ENCODE measurements around the gene NGF. TPM values are rescaled to one million over a fixed set of nuclear protein-coding genes. Genes with fewer than 3 reads are reported as not detected.

Gene NGF
- total RNA-seq, 1 donor, result 20.2 TPM

- peak; percentile 62 for DNase-seq (ENCODE audit: low read depth)
- no peak for TF ChIP-seq CTCF (IDR thresholded peaks at IDR 0.05; ENCODE audit: insufficient read depth, low read length)
- H3K4me3 ChIP-seq (ENCODE audit: low read depth, low read length), result no peak overlapping the region
Observed at GRCh38 chr1:115251340-115251748, 86.7 kb downstream of the NGF start.

GRCh38 chr1:115246526-115246925, 91.5 kb downstream of the NGF start:
- no peak overlapping the region for H3K4me3 ChIP-seq (ENCODE audit: low read depth, low read length)
- TF ChIP-seq CTCF (IDR thresholded peaks at IDR 0.05; ENCODE audit: insufficient read depth, low read length), result no peak
- peak; percentile 43 for DNase-seq (ENCODE audit: low read depth)

GRCh38 chr1:115245227-115245626, 92.8 kb downstream of the NGF start:
- H3K4me3 ChIP-seq (ENCODE audit: low read depth, low read length), result no peak overlapping the region
- TF ChIP-seq CTCF (IDR thresholded peaks at IDR 0.05; ENCODE audit: insufficient read depth, low read length), result no peak
- DNase-seq (ENCODE audit: low read depth), result no peak

- DNase-seq (ENCODE audit: low read depth), result no peak
- no peak overlapping the region for H3K4me3 ChIP-seq (ENCODE audit: low read depth, low read length)
- TF ChIP-seq CTCF (IDR thresholded peaks at IDR 0.05; ENCODE audit: insufficient read depth, low read length), result no peak
Observed at GRCh38 chr1:115242543-115242942, 95.5 kb downstream of the NGF start.

GRCh38 chr1:115241309-115241708, 96.7 kb downstream of the NGF start:
- TF ChIP-seq CTCF (IDR thresholded peaks at IDR 0.05; ENCODE audit: insufficient read depth, low read length), result no peak
- H3K4me3 ChIP-seq (ENCODE audit: low read depth, low read length), result no peak overlapping the region
- DNase-seq (ENCODE audit: low read depth), result no peak

GRCh38 chr1:115240297-115240696, 97.8 kb downstream of the NGF start:
- TF ChIP-seq CTCF (IDR thresholded peaks at IDR 0.05; ENCODE audit: insufficient read depth, low read length), result no peak
- no peak overlapping the region for H3K4me3 ChIP-seq (ENCODE audit: low read depth, low read length)
- DNase-seq (ENCODE audit: low read depth), result peak; percentile 53

- DNase-seq (ENCODE audit: low read depth), result peak; percentile 94
- H3K4me3 ChIP-seq (ENCODE audit: low read depth, low read length), result no peak overlapping the region
Observed at GRCh38 chr1:115239426-115239825, 98.6 kb downstream of the NGF start.

More at GRCh38 chr1:115239426-115239825, 98.6 kb downstream of the NGF start:
- TF ChIP-seq CTCF (IDR thresholded peaks at IDR 0.05; ENCODE audit: insufficient read depth, low read length), result no peak
